Smooth muscle cell (in vitro differentiated cells): ENCODE data around the gene CCDC102A. TPM values are rescaled to one million over a fixed set of nuclear protein-coding genes. Genes with fewer than 3 reads are reported as not detected.

Experiments
- DNase-seq: peaks from one replicate; lab custom pipeline; 2025; ENCODE audit not compliant: unreplicated experiment; lab: John Stamatoyannopoulos, UW
- H2AFZ ChIP-seq: fragments of 200-600 bp; sonication (generic); 2 replicates; pipeline ENCODE4 v1.6.0; 2016; ENCODE audit warnings: antibody characterized with exemption, low read depth, mild to moderate bottlenecking
- H3F3A ChIP-seq: fragments of 200-600 bp; sonication (generic); 2 replicates; pipeline ENCODE4 v1.6.0; 2017; ENCODE audit warnings: antibody characterized with exemption, low read depth
- H3K27ac ChIP-seq: fragments of 200-600 bp; sonication (generic); 2 replicates; pipeline ENCODE4 v1.5.1; 2016; ENCODE audit warnings: low read depth, mild to moderate bottlenecking
- H3K27me3 ChIP-seq: fragments of 200-600 bp; sonication (generic); 2 replicates; pipeline ENCODE4 v1.6.1; 2016; ENCODE audit warnings: low read depth, mild to moderate bottlenecking
- H3K36me3 ChIP-seq: fragments of 200-600 bp; sonication (generic); 2 replicates; pipeline ENCODE4 v1.5.1; 2016; ENCODE audit warnings: low read depth
- H3K4me1 ChIP-seq: fragments of 200-600 bp; sonication (generic); 2 replicates; pipeline ENCODE4 v1.5.1; 2016; ENCODE audit warnings: low read depth
- H3K4me2 ChIP-seq: fragments of 200-600 bp; sonication (generic); 2 replicates; pipeline ENCODE4 v1.6.0; 2016; ENCODE audit warnings: mild to moderate bottlenecking
- H3K4me3 ChIP-seq: fragments of 200-600 bp; sonication (generic); 2 replicates; pipeline ENCODE4 v1.5.1; 2016; ENCODE audit warnings: mild to moderate bottlenecking
- H3K79me2 ChIP-seq: fragments of 200-600 bp; sonication (generic); 2 replicates; pipeline ENCODE4 v1.6.0; 2016; ENCODE audit warnings: low read depth, mild to moderate bottlenecking
- H3K9ac ChIP-seq: fragments of 200-600 bp; sonication (generic); 2 replicates; pipeline ENCODE4 v1.6.0; 2016; ENCODE audit warnings: low read depth
- H3K9me3 ChIP-seq: fragments of 200-600 bp; sonication (generic); replicated peaks from 2 replicates; pipeline ENCODE4 v1.5.1; 2016; ENCODE audit warnings: low read depth
- H4K20me1 ChIP-seq: fragments of 200-600 bp; sonication (generic); 2 replicates; pipeline ENCODE4 v1.6.0; 2016; ENCODE audit warnings: low read depth
- WGBS: methylation state at CpG from one replicate; pipeline ENCODE4 v1.1.7; 2016; ENCODE audit warnings: low lambda C conversion rate; 5-methylcytosine and 5-hydroxymethylcytosine counted together
- polyA plus RNA-seq: library from polyadenylated mRNA; unstranded; fragments of >200 nt; fragmentation: Nextera tagmentation; extraction: Ambion mirVana; gene quantifications from 2 replicates; pipeline ENCODE4 v1.2.1, GENCODE V29; 2016
- total RNA-seq: library from RNA; depleted of rRNA; stranded (reverse); fragments of >200 nt; gene quantifications from 2 replicates; pipeline ENCODE4 v1.2.3, GENCODE V29; 2014
- TF ChIP-seq, protein P1 (sequence below): fragments of 200-600 bp; sonication (generic); IDR thresholded peaks from 2 replicates; pipeline ENCODE4 v1.5.1; 2017; ENCODE audit warnings: borderline replicate concordance, mild to moderate bottlenecking, antibody characterized with exemption; ENCODE audit not compliant: insufficient read depth, poor library complexity, severe bottlenecking

Gene CCDC102A
- total and polyA plus RNA-seq, 2 experiments from 2014 or later = 10.8 to 25.3 TPM

DNA sequence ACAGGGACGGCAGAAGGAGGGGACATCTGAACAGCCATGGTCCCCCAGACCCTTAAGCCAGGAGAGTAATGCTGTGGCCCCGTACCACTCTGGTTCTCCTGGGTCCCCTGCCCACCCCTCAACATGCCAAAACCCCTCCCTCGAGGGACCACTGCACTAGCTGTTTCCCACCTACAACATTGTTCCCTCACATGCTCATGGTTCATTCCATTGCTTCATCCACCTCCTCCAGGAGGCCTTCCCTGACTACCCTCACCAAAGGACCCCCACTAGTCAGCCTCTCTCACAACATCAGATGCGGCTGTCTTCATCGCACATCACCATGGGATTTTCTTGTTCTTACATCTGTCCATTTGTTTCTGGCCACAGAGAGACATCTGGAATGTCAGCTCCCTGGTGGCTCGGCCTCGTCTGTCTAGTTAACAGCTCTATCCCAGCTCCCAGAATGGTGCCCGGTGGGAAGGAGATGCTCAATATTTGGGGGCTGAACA is 51.8 kb downstream of the CCDC102A start:
- 51% methylated on average over 7 of the region's 8 CpGs for WGBS
- Histone ChIP-seq H3K9me3 (no peaks in the 10 kb centered on the region), H2AFZ (no peak overlapping the region), H4K20me1 (peaks cover 35% of the 10 kb centered on the region), H3K4me2 (peak overlapping the region; percentile 98), H3K4me3 (peak overlapping the region; percentile 87), H3K4me1 (peaks cover 9% of the 10 kb centered on the region), H3K27me3 (no peaks in the 10 kb centered on the region), H3K9ac (peak overlapping the region; percentile 93), H3K79me2 (peaks cover 63% of the 10 kb centered on the region), H3F3A (peaks cover 8% of the 10 kb centered on the region), H3K36me3 (no peaks in the 10 kb centered on the region), H3K27ac (peak overlapping the region; percentile 3)
- no peak for DNase-seq
- TF ChIP-seq, protein P1, sequence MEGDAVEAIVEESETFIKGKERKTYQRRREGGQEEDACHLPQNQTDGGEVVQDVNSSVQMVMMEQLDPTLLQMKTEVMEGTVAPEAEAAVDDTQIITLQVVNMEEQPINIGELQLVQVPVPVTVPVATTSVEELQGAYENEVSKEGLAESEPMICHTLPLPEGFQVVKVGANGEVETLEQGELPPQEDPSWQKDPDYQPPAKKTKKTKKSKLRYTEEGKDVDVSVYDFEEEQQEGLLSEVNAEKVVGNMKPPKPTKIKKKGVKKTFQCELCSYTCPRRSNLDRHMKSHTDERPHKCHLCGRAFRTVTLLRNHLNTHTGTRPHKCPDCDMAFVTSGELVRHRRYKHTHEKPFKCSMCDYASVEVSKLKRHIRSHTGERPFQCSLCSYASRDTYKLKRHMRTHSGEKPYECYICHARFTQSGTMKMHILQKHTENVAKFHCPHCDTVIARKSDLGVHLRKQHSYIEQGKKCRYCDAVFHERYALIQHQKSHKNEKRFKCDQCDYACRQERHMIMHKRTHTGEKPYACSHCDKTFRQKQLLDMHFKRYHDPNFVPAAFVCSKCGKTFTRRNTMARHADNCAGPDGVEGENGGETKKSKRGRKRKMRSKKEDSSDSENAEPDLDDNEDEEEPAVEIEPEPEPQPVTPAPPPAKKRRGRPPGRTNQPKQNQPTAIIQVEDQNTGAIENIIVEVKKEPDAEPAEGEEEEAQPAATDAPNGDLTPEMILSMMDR = no peak

DNA sequence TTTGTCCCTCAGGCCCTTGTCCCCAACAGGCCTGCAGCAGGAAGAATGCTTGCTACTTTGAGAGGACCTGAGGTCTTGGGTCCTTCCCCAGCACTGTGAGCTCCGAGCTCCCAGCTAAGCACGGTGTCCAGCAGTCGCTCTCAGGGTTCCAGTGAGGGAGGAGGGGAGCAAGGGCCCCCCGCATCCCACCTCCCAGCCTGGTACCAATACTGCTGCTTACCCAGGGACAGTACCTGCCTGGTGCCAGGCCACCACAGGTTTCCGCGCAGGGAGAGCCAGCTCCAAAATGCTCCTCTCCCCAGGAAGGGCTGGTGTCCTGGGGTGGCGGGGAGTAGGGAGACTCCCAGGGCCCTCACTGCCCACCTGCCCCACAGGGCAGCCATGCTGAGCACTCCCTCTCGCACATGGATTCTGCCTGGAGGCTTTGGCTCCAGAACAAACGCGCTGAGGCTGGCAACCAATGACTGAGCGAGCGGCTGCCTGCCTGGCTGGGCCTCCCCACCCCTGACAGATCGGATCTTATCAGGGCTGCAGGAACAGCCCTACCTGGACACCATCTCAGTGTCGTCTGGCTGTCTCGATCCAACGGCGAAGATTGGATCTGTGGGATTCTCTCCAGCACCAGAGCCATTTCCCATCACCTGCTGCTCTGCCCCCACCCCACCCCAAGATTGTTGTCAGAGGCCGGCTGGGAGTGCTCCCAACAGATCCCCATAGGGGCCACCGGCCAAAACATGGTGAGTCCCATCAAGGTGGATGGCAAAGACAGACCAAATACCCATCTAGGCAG is 52.5 kb downstream of the CCDC102A start:
- Histone ChIP-seq H3K4me1 (peaks cover 14% of the 10 kb centered on the region), H3F3A (peaks cover 8% of the 10 kb centered on the region)
- no peak for DNase-seq

DNA sequence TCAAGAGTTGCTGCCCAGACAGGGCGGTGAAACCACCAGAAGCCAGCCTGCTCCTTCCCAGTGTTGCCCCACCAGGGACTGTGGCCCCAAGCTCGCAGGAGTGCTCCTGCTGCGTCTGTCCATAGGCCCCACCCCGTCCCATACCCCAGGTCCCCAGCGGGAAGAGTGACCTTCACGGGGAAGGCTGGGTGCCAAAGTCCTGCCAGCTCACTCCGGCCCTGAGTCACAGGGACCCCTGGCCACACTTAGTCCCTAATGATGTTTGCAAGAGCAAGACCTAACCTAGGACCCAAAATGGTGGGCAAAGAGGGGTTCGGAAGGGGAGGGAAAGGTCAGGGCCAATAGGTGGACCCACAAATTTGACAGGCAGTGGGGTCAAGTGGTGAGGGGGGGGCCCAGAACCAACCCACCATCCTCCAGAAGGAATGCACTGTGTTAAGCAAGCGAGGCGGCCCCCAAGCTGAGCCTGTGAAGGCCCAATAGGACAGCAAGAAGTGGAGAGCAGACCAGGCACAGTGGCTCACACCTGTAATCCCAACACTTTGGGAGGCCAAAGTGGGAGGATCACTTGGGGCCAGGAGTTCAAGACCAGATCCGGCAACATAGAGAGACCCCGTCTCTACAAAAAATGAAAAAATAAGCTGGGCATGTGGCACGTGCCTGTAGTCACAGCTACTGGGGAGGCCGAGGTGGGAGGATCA is 53.4 kb downstream of the CCDC102A start:
- H3K9me3 ChIP-seq = no peaks in the 10 kb centered on the region
- no peak overlapping the region for H3K4me2 ChIP-seq
- peaks cover 78% of the 10 kb centered on the region for H3K79me2 ChIP-seq
- H3K4me1 ChIP-seq = peaks cover 22% of the 10 kb centered on the region
- H3K36me3 ChIP-seq = no peaks in the 10 kb centered on the region
- H3K27ac ChIP-seq = no peak overlapping the region
- H3K9ac ChIP-seq = no peak overlapping the region
- H3K4me3 ChIP-seq = no peak overlapping the region
- DNase-seq = no peak
- H3F3A ChIP-seq = peaks cover 8% of the 10 kb centered on the region
- TF ChIP-seq, protein P1 = no peak
- WGBS = 79% methylated on average over 14 of the region's 14 CpGs
- H4K20me1 ChIP-seq = peaks cover 51% of the 10 kb centered on the region
- H3K27me3 ChIP-seq = no peaks in the 10 kb centered on the region
- H2AFZ ChIP-seq = no peak overlapping the region

More for the DNA sequence above, 52.5 kb downstream of the CCDC102A start:
- H4K20me1 ChIP-seq = peaks cover 42% of the 10 kb centered on the region
- TF ChIP-seq, protein P1 = no peak
- H3K4me2 ChIP-seq = peak overlapping the region; percentile 98
- H3K9ac ChIP-seq = no peak overlapping the region
- no peak overlapping the region for H3K27ac ChIP-seq
- no peaks in the 10 kb centered on the region for H3K27me3 ChIP-seq
- peak overlapping the region; percentile 87 for H3K4me3 ChIP-seq
- no peaks in the 10 kb centered on the region for H3K9me3 ChIP-seq
- peaks cover 69% of the 10 kb centered on the region for H3K79me2 ChIP-seq
- 54% methylated on average over 19 of the region's 19 CpGs for WGBS
- H3K36me3 ChIP-seq = no peaks in the 10 kb centered on the region
- no peak overlapping the region for H2AFZ ChIP-seq
